CD14-positive monocyte (primary cell): ENCODE measurements around the gene SERPINA4. TPM values are rescaled to one million over a fixed set of nuclear protein-coding genes. Genes with fewer than 3 reads are reported as not detected.

Experiments used
- DNase-seq, 3 donors: peaks; one replicate each; pipeline ENCODE4 v3.0.0-alpha.2; 2011 to 2022
- H2AFZ ChIP-seq: 2 replicates; pipeline ENCODE4 v1.6.0; 2012; ENCODE audit warnings: mild to moderate bottlenecking, low read depth, low read length, inconsistent platforms; ENCODE audit not compliant: insufficient read depth, poor library complexity, severe bottlenecking
- H3K27ac ChIP-seq, 2 donors: 1 replicate in 1 of 2; 2 replicates in 1 of 2; pipeline ENCODE4 v1.5.1; 2012 to 2013; ENCODE audit warnings: low read length in 2 of 2, control low read depth in 1 of 2, inconsistent platforms in 1 of 2, low read depth in 1 of 2, mild to moderate bottlenecking in 1 of 2
- H3K27me3 ChIP-seq, 2 donors: one replicate each; pipeline versions ENCODE4 v1.6.0 to v1.6.1; 2011 to 2013; ENCODE audit warnings: low read length in 2 of 2; ENCODE audit not compliant: control insufficient read depth in 2 of 2, insufficient read depth in 2 of 2
- H3K36me3 ChIP-seq, 2 donors: replicated peaks in 1 of 2; 1 replicate in 1 of 2; 2 replicates in 1 of 2; pipeline versions ENCODE4 v1.5.1 to v1.6.1; 2012 to 2013; ENCODE audit warnings: low read length in 2 of 2, control low read depth in 1 of 2, inconsistent platforms in 1 of 2, mild to moderate bottlenecking in 1 of 2; ENCODE audit not compliant: insufficient read depth in 2 of 2, control insufficient read depth in 1 of 2
- H3K4me1 ChIP-seq, 2 donors: 1 replicate in 1 of 2; 2 replicates in 1 of 2; pipeline versions ENCODE4 v1.5.1 to v1.6.1; 2012 to 2013; ENCODE audit warnings: low read length in 2 of 2, control low read depth in 1 of 2, inconsistent platforms in 1 of 2, mild to moderate bottlenecking in 1 of 2, moderate library complexity in 1 of 2; ENCODE audit not compliant: insufficient read depth in 2 of 2, control insufficient read depth in 1 of 2
- H3K4me2 ChIP-seq: replicated peaks from 2 replicates; pipeline ENCODE3; 2012; ENCODE audit warnings: low read length, moderate library complexity, mild to moderate bottlenecking; ENCODE audit not compliant: poor library complexity, severe bottlenecking; ENCODE audit errors: extremely low read depth
- H3K4me3 ChIP-seq, 3 experiments: fragments of 200-600 bp in 1 of 3; sonication (generic) in 1 of 3; replicated peaks in 1 of 3; 1 replicate in 2 of 3; 2 replicates in 1 of 3; pipeline ENCODE4 v1.5.1; 2011 to 2013; ENCODE audit warnings: low read length in 3 of 3, mild to moderate bottlenecking in 3 of 3, control low read depth in 2 of 3, low read depth in 2 of 3, inconsistent platforms in 1 of 3, moderate library complexity in 1 of 3
- H3K79me2 ChIP-seq: 2 replicates; pipeline ENCODE4 v1.6.0; 2012; ENCODE audit warnings: mild to moderate bottlenecking, control low read depth, inconsistent platforms, low read length, moderate library complexity; ENCODE audit not compliant: insufficient read depth
- H3K9ac ChIP-seq: 2 replicates; pipeline ENCODE4 v1.6.0; 2017; ENCODE audit warnings: low read length, mild to moderate bottlenecking; ENCODE audit not compliant: insufficient read depth, poor library complexity, severe bottlenecking
- H3K9me3 ChIP-seq, 2 donors: replicated peaks in 1 of 2; 1 replicate in 1 of 2; 2 replicates in 1 of 2; pipeline versions ENCODE4 v1.5.1 to v1.6.1; 2012 to 2013; ENCODE audit warnings: low read length in 2 of 2, control low read depth in 1 of 2; ENCODE audit not compliant: control insufficient read depth in 1 of 2, insufficient read depth in 1 of 2
- H4K20me1 ChIP-seq: 2 replicates; pipeline ENCODE4 v1.6.0; 2012; ENCODE audit warnings: mild to moderate bottlenecking, low read length, control low read depth, moderate library complexity; ENCODE audit not compliant: insufficient read depth
- H3K27ac Mint-ChIP-seq, 7 donors: one replicate each; pipeline ENCODE4 v1.8.0; 2020; ENCODE audit warnings: mild to moderate bottlenecking in 7 of 7, mixed read lengths in 7 of 7, moderate library complexity in 6 of 7, inconsistent platforms in 2 of 7
- H3K27me3 Mint-ChIP-seq, 3 donors: one replicate each; pipeline ENCODE4 v1.8.0; 2021 to 2022; ENCODE audit warnings: low read depth in 3 of 3, mild to moderate bottlenecking in 3 of 3, mixed read lengths in 3 of 3, moderate library complexity in 3 of 3, inconsistent platforms in 1 of 3
- H3K36me3 Mint-ChIP-seq, 2 donors: one replicate each; pipeline ENCODE4 v1.8.0; 2020; ENCODE audit warnings: mixed read lengths in 2 of 2, inconsistent platforms in 1 of 2, mild to moderate bottlenecking in 1 of 2
- H3K4me1 Mint-ChIP-seq: one replicate; pipeline ENCODE4 v1.8.0; 2020; ENCODE audit warnings: mild to moderate bottlenecking, mixed read lengths
- H3K4me3 Mint-ChIP-seq, 2 donors: one replicate each; pipeline ENCODE4 v1.8.0; 2020; ENCODE audit warnings: mild to moderate bottlenecking in 2 of 2, mixed read lengths in 2 of 2, moderate library complexity in 1 of 2
- H3K9me3 Mint-ChIP-seq, 7 donors: one replicate each; pipeline ENCODE4 v1.8.0; 2020 to 2022; ENCODE audit warnings: mixed read lengths in 7 of 7, mild to moderate bottlenecking in 6 of 7, moderate library complexity in 6 of 7, inconsistent platforms in 2 of 7
- WGBS: methylation state at CpG from one replicate; pipeline ENCODE4 v1.1.5; 2013; ENCODE audit warnings: missing lambda C conversion rate; ENCODE audit not compliant: insufficient coverage; 5-methylcytosine and 5-hydroxymethylcytosine counted together
- intact Hi-C, 2 donors: fragments of 100-400 bp; cut with micrococcal nuclease; formaldehyde crosslinking; loops; one replicate each; pipeline versions ENCODE4 v1.15.0 to v1.15.1; 2023
- polyA plus RNA-seq, 3 donors: library from polyadenylated mRNA; depleted of rRNA in 1 of 3; unstranded in 2 of 3; stranded (reverse) in 1 of 3; fragments of 300-500 nt in 2 of 3; fragments of >200 nt in 1 of 3; fragmentation: Illumina TruSeq in 2 of 3; gene quantifications; 1 replicate in 2 of 3; 2 replicates in 1 of 3; pipeline ENCODE4 v1.2.3, GENCODE V29; 2012 to 2021
- TF ChIP-seq, protein P1 (sequence below): fragments of 200-600 bp; IDR thresholded peaks from one replicate; pipeline ENCODE4 v1.8.0; 2022; ENCODE audit warnings: antibody characterized with exemption, mild to moderate bottlenecking

The SERPINA4 gene
- polyA plus RNA-seq, 3 donors: not detected

GRCh38 chr14:94548999-94549985 is 11.9 kb upstream of the SERPINA4 start:
- peak; percentile 8 to 27 (median 17) for DNase-seq
- Mint-ChIP-seq H3K4me3 (no peak overlapping the region), H3K4me1 (no peaks in the 10 kb centered on the region), H3K27me3 (peaks cover 2 to 20% (median 16%) of the 10 kb centered on the region in 3 donors), H3K27ac (no peak overlapping the region), H3K36me3 (no peaks in the 10 kb centered on the region), H3K9me3 (peaks cover 0 to 15% (median 12%) of the 10 kb centered on the region in 7 donors)
- H3K36me3 ChIP-seq: no peaks in the 10 kb centered on the region
- TF ChIP-seq, protein P1, sequence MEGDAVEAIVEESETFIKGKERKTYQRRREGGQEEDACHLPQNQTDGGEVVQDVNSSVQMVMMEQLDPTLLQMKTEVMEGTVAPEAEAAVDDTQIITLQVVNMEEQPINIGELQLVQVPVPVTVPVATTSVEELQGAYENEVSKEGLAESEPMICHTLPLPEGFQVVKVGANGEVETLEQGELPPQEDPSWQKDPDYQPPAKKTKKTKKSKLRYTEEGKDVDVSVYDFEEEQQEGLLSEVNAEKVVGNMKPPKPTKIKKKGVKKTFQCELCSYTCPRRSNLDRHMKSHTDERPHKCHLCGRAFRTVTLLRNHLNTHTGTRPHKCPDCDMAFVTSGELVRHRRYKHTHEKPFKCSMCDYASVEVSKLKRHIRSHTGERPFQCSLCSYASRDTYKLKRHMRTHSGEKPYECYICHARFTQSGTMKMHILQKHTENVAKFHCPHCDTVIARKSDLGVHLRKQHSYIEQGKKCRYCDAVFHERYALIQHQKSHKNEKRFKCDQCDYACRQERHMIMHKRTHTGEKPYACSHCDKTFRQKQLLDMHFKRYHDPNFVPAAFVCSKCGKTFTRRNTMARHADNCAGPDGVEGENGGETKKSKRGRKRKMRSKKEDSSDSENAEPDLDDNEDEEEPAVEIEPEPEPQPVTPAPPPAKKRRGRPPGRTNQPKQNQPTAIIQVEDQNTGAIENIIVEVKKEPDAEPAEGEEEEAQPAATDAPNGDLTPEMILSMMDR: peak; percentile 96
- intact Hi-C loops: no loop called here
- H3K4me2 ChIP-seq: no peak overlapping the region
- peaks cover 15 to 18% of the 10 kb centered on the region in 2 donors for H3K9me3 ChIP-seq
- 24% methylated on average over 12 of the region's 24 CpGs for WGBS
- H3K27me3 ChIP-seq: no peaks in the 10 kb centered on the region
- no peak overlapping the region for H3K4me3 ChIP-seq
- no peaks in the 10 kb centered on the region for H4K20me1 ChIP-seq
- H3K79me2 ChIP-seq: no peaks in the 10 kb centered on the region
- H3K4me1 ChIP-seq: no peaks in the 10 kb centered on the region
- H3K9ac ChIP-seq: no peak overlapping the region
- H3K27ac ChIP-seq: no peak overlapping the region
- no peak overlapping the region for H2AFZ ChIP-seq

DNA sequence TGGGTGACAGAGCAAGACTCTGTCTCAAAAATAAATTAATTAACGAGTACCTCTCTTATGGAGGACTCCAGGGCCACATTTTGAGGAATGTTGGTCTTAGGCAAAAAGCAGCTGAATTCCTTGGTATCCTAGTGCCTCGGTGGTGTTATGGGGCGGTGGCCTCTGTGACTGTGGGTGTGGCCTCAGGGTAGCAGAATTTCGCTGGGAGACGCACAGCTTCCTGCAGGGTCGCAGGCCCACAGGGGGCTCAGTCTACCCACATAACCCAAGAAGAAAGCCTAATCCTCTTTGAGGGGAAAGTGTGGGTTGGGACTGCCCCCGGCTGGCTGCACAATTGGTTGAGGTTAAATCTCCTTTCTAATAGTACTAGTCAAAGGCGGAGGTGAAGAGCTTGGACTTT is 11.2 kb upstream of the SERPINA4 start:
- Histone ChIP-seq H3K9me3 (peaks cover 15 to 17% of the 10 kb centered on the region in 2 donors), H4K20me1 (no peaks in the 10 kb centered on the region), H3K4me1 (no peaks in the 10 kb centered on the region), H2AFZ (no peak overlapping the region), H3K36me3 (no peaks in the 10 kb centered on the region), H3K27me3 (no peaks in the 10 kb centered on the region), H3K27ac (no peak overlapping the region), H3K4me2 (no peak overlapping the region), H3K79me2 (no peaks in the 10 kb centered on the region), H3K4me3 (no peak overlapping the region), H3K9ac (no peak overlapping the region)
- TF ChIP-seq, protein P1: no peak
- Mint-ChIP-seq H3K27me3 (peaks cover 2 to 20% (median 19%) of the 10 kb centered on the region in 3 donors), H3K9me3 (peaks cover 0 to 17% (median 13%) of the 10 kb centered on the region in 7 donors), H3K4me3 (no peak overlapping the region), H3K27ac (no peak overlapping the region), H3K4me1 (no peaks in the 10 kb centered on the region), H3K36me3 (no peaks in the 10 kb centered on the region)
- WGBS: 100% methylated on average over 2 of the region's 8 CpGs
- intact Hi-C loops: no loop called here
- no peak for DNase-seq
